Measurements from ENCODE around the gene CTSK. TPM values are rescaled to one million over a fixed set of nuclear protein-coding genes. Genes with fewer than 3 reads are reported as not detected.
"Not testable (repeated sequence)": the region's sequence is repeated elsewhere in the genome, so short reads cannot be mapped to it uniquely, and the experiment has no call there.

CTSK gene
- total RNA-seq, 1 donor from 2014 or later, result 51.6 TPM

GRCh38 chr1:150804671-150805070 lies 3.4 kb downstream of the CTSK start:
- Mint-ChIP-seq H3K27me3 (ENCODE audit: unreplicated experiment) (no peaks in the 10 kb centered on the region), H3K36me3 (ENCODE audit: unreplicated experiment) (peaks cover 8% of the 10 kb centered on the region), H3K27ac (ENCODE audit: unreplicated experiment) (no peak overlapping the region), H3K9me3 (ENCODE audit: unreplicated experiment) (no peaks in the 10 kb centered on the region), H3K4me1 (ENCODE audit: unreplicated experiment) (peaks cover 34% of the 10 kb centered on the region), H3K4me3 (ENCODE audit: unreplicated experiment) (no peak overlapping the region)
- no peak for TF ChIP-seq CTCF (IDR thresholded peaks at IDR 0.05)
- no peak for DNase-seq (ENCODE audit: extremely low spot score, unreplicated experiment)

GRCh38 chr1:150799089-150799488 lies 9.0 kb downstream of the CTSK start:
- no peaks in the 10 kb centered on the region for H3K27me3 Mint-ChIP-seq (ENCODE audit: unreplicated experiment)

GRCh38 chr1:150798525-150798924 lies 9.5 kb downstream of the CTSK start:
- TF ChIP-seq CTCF (IDR thresholded peaks at IDR 0.05), result no peak
- no peak overlapping the region for H3K27ac Mint-ChIP-seq (ENCODE audit: unreplicated experiment)
- H3K9me3 Mint-ChIP-seq (ENCODE audit: unreplicated experiment), result no peaks in the 10 kb centered on the region
- H3K4me3 Mint-ChIP-seq (ENCODE audit: unreplicated experiment), result no peak overlapping the region
- no peaks in the 10 kb centered on the region for H3K27me3 Mint-ChIP-seq (ENCODE audit: unreplicated experiment)
- no peaks in the 10 kb centered on the region for H3K4me1 Mint-ChIP-seq (ENCODE audit: unreplicated experiment)
- H3K36me3 Mint-ChIP-seq (ENCODE audit: unreplicated experiment), result peaks cover 46% of the 10 kb centered on the region
- no peak for DNase-seq (ENCODE audit: extremely low spot score, unreplicated experiment)

More at GRCh38 chr1:150799089-150799488, 9.0 kb downstream of the CTSK start:
- no peak for DNase-seq (ENCODE audit: extremely low spot score, unreplicated experiment)
- Mint-ChIP-seq H3K4me3 (ENCODE audit: unreplicated experiment) (no peak overlapping the region), H3K9me3 (ENCODE audit: unreplicated experiment) (no peaks in the 10 kb centered on the region), H3K27ac (ENCODE audit: unreplicated experiment) (no peak overlapping the region), H3K4me1 (ENCODE audit: unreplicated experiment) (no peaks in the 10 kb centered on the region), H3K36me3 (ENCODE audit: unreplicated experiment) (peaks cover 45% of the 10 kb centered on the region)
- no peak for TF ChIP-seq CTCF (IDR thresholded peaks at IDR 0.05)

- Mint-ChIP-seq H3K4me3 (ENCODE audit: unreplicated experiment) (no peak overlapping the region), H3K27me3 (ENCODE audit: unreplicated experiment) (no peaks in the 10 kb centered on the region), H3K9me3 (ENCODE audit: unreplicated experiment) (no peaks in the 10 kb centered on the region), H3K4me1 (ENCODE audit: unreplicated experiment) (no peaks in the 10 kb centered on the region), H3K36me3 (ENCODE audit: unreplicated experiment) (peaks cover 41% of the 10 kb centered on the region), H3K27ac (ENCODE audit: unreplicated experiment) (no peak overlapping the region)
- TF ChIP-seq CTCF (IDR thresholded peaks at IDR 0.05), result no peak
- DNase-seq (ENCODE audit: extremely low spot score, unreplicated experiment), result no peak
Observed at GRCh38 chr1:150796374-150796773, 11.7 kb downstream of the CTSK start.

- H3K36me3 Mint-ChIP-seq (ENCODE audit: unreplicated experiment), result peaks cover 38% of the 10 kb centered on the region
- not testable (repeated sequence) for H3K4me3 Mint-ChIP-seq (ENCODE audit: unreplicated experiment); H3K27ac Mint-ChIP-seq (ENCODE audit: unreplicated experiment); DNase-seq (ENCODE audit: extremely low spot score, unreplicated experiment); H3K4me1 Mint-ChIP-seq (ENCODE audit: unreplicated experiment); H3K9me3 Mint-ChIP-seq (ENCODE audit: unreplicated experiment); H3K27me3 Mint-ChIP-seq (ENCODE audit: unreplicated experiment)
Observed at GRCh38 chr1:150793778-150794177, 14.3 kb downstream of the CTSK start.

- H3K27ac Mint-ChIP-seq (ENCODE audit: unreplicated experiment), result no peak overlapping the region
- H3K4me3 Mint-ChIP-seq (ENCODE audit: unreplicated experiment), result no peak overlapping the region
- no peaks in the 10 kb centered on the region for H3K4me1 Mint-ChIP-seq (ENCODE audit: unreplicated experiment)
- peaks cover 33% of the 10 kb centered on the region for H3K36me3 Mint-ChIP-seq (ENCODE audit: unreplicated experiment)
- no peaks in the 10 kb centered on the region for H3K9me3 Mint-ChIP-seq (ENCODE audit: unreplicated experiment)
- H3K27me3 Mint-ChIP-seq (ENCODE audit: unreplicated experiment), result no peaks in the 10 kb centered on the region
- no peak for DNase-seq (ENCODE audit: extremely low spot score, unreplicated experiment)
- no peak for TF ChIP-seq CTCF (IDR thresholded peaks at IDR 0.05)
Observed at GRCh38 chr1:150793221-150793620, 14.8 kb downstream of the CTSK start.
